Ishikawa (cell line): ENCODE data around the gene CHMP4B.
A peak's percentile ranks its signal among the peaks of the same experiment; 100 is the strongest.

Source experiments
- CEBPB ChIP-seq: IDR thresholded peaks from 2 replicates; pipeline ENCODE4 v1.6.1; 2012
- CREB1 ChIP-seq: IDR thresholded peaks from 2 replicates; pipeline ENCODE4 v1.6.1; 2012; ENCODE audit warnings: low read depth
- EGR1 ChIP-seq: IDR thresholded peaks from 2 replicates; pipeline ENCODE4 v1.6.1; 2012
- EP300 ChIP-seq: IDR thresholded peaks from 2 replicates; pipeline ENCODE4 v1.6.1; 2012; ENCODE audit warnings: borderline replicate concordance
- FOXM1 ChIP-seq: IDR thresholded peaks from 2 replicates; pipeline ENCODE4 v1.6.1; 2012; ENCODE audit warnings: low read depth, borderline replicate concordance
- NFIC ChIP-seq: IDR thresholded peaks from 2 replicates; pipeline ENCODE4 v1.6.1; 2012
- RAD21 ChIP-seq: IDR thresholded peaks from 2 replicates; pipeline ENCODE4 v1.6.1; 2012; ENCODE audit warnings: low read depth
- TAF1 ChIP-seq: IDR thresholded peaks from 2 replicates; pipeline ENCODE4 v1.6.1; 2012; ENCODE audit warnings: low read depth, mild to moderate bottlenecking
- TCF12 ChIP-seq: IDR thresholded peaks from 2 replicates; pipeline ENCODE4 v1.6.1; 2012; ENCODE audit warnings: low read depth
- YY1 ChIP-seq: IDR thresholded peaks from 2 replicates; pipeline ENCODE4 v1.6.1; 2012; ENCODE audit warnings: low read depth
- TF ChIP-seq, protein P1 (sequence below): IDR thresholded peaks from 2 replicates; pipeline ENCODE4 v1.6.1; 2012
- TF ChIP-seq, protein P2 (sequence below): IDR thresholded peaks from 2 replicates; pipeline ENCODE4 v1.6.1; 2012; ENCODE audit warnings: low read depth, mild to moderate bottlenecking
- TF ChIP-seq, protein P3 (sequence below): IDR thresholded peaks from 2 replicates; pipeline ENCODE4 v1.6.1; 2012

DNA sequence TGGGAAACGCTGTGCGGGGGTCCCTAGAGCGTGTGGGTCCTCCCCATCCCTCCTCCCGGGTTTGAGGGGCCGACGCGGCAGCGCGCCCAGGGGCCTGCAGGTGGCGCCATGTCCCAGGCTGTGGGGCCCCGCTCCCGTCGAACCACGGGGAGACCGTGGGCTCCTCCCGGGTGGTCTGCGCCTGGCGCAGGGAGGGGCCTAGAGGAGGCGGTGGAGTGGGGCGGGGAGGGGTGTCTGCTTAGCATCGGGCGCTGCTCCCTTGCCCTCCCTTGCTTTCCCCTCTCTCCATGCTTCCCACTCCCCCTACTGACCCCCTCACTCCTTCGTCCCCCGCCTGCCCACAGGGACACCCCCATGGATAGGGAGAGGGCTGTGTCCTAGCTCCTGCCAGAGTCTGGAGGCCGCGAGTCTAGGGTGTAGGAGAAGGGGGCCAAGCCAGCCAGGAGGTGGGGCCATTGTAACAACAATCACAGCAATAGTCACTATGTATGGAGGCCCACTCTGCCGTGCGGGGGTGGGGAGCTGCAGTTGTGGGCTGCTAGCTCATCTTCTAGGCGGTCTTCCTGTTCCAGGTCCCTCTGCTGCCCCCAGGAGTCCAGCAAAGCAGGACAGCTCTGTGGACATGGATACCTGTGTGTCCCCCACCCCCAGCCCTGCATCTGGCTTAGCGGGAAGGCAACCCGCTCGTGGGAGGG, 51.7 kb downstream of the CHMP4B start:
- TF ChIP-seq EP300 (no peak), RAD21 (peak; percentile 86), FOXM1 (no peak), CEBPB (no peak), EGR1 (no peak), TAF1 (no peak), YY1 (no peak), TCF12 (no peak), CREB1 (no peak), NFIC (no peak)
- TF ChIP-seq, protein P1, sequence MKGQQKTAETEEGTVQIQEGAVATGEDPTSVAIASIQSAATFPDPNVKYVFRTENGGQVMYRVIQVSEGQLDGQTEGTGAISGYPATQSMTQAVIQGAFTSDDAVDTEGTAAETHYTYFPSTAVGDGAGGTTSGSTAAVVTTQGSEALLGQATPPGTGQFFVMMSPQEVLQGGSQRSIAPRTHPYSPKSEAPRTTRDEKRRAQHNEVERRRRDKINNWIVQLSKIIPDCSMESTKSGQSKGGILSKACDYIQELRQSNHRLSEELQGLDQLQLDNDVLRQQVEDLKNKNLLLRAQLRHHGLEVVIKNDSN = no peak
- TF ChIP-seq, protein P2, sequence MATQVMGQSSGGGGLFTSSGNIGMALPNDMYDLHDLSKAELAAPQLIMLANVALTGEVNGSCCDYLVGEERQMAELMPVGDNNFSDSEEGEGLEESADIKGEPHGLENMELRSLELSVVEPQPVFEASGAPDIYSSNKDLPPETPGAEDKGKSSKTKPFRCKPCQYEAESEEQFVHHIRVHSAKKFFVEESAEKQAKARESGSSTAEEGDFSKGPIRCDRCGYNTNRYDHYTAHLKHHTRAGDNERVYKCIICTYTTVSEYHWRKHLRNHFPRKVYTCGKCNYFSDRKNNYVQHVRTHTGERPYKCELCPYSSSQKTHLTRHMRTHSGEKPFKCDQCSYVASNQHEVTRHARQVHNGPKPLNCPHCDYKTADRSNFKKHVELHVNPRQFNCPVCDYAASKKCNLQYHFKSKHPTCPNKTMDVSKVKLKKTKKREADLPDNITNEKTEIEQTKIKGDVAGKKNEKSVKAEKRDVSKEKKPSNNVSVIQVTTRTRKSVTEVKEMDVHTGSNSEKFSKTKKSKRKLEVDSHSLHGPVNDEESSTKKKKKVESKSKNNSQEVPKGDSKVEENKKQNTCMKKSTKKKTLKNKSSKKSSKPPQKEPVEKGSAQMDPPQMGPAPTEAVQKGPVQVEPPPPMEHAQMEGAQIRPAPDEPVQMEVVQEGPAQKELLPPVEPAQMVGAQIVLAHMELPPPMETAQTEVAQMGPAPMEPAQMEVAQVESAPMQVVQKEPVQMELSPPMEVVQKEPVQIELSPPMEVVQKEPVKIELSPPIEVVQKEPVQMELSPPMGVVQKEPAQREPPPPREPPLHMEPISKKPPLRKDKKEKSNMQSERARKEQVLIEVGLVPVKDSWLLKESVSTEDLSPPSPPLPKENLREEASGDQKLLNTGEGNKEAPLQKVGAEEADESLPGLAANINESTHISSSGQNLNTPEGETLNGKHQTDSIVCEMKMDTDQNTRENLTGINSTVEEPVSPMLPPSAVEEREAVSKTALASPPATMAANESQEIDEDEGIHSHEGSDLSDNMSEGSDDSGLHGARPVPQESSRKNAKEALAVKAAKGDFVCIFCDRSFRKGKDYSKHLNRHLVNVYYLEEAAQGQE = no peak
- TF ChIP-seq, protein P3, sequence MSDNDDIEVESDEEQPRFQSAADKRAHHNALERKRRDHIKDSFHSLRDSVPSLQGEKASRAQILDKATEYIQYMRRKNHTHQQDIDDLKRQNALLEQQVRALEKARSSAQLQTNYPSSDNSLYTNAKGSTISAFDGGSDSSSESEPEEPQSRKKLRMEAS = no peak
